C4-2B (cell line): ENCODE results near the gene ADD1.

ENCODE experiments used
- CTCF ChIP-seq: fragments of 450-650 bp; conservative IDR thresholded peaks from 2 replicates; pipeline ENCODE4 v1.5.1; 2017; ENCODE audit warnings: mild to moderate bottlenecking
- ZFX ChIP-seq: fragments of 450-650 bp; IDR thresholded peaks from 2 replicates; pipeline ENCODE4 v1.6.1; 2017

- no peak for TF ChIP-seq CTCF
- no peak for TF ChIP-seq ZFX
Observed at GRCh38 chr4:2860391-2861348, 17.0 kb downstream of the ADD1 start.
